Keratinocyte (primary cell): Measurements from ENCODE around the gene FAM236D.
"Not testable (repeated sequence)": the region's sequence is repeated elsewhere in the genome, so short reads cannot be mapped to it uniquely, and the experiment has no call there.

Source experiments
- EZH2 ChIP-seq: IDR thresholded peaks from one replicate; pipeline ENCODE4 v1.6.1; 2012; ENCODE audit warnings: inconsistent platforms, mild to moderate bottlenecking, low read length, moderate library complexity
- TF ChIP-seq, protein P1 (sequence below), 3 experiments: IDR thresholded peaks in 1 of 3; conservative IDR thresholded peaks in 1 of 3; optimal IDR thresholded peaks in 1 of 3; 2 replicates in 2 of 3; 3 replicates in 1 of 3; pipeline versions ENCODE3 to v1.5.1; 2011; ENCODE audit warnings: low read length in 3 of 3, mild to moderate bottlenecking in 3 of 3, moderate library complexity in 2 of 3, control low read depth in 1 of 3, inconsistent platforms in 1 of 3; ENCODE audit not compliant: insufficient read depth in 2 of 3; ENCODE audit errors: extremely low read depth in 1 of 3

DNA sequence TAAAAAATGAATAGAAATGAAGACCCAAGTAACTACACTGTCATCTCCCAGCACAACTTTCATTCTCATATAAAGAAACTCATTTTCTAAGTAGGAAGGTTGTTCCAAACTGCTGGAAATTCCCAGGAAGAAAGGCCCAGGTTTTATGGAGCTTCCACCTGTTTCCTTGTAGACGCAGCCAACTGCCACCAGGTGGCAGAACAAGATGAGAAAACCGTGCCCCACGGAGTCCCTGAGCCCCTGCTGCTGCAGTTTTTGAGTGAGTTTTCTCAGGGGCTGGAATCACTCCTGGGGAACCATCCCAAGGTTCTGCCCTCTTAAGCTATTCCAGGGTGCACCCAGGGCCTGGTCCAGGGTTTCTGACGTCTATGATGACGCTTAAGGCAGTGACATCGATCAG lies 24.0 kb downstream of the FAM236D start:
- TF ChIP-seq, protein P1, sequence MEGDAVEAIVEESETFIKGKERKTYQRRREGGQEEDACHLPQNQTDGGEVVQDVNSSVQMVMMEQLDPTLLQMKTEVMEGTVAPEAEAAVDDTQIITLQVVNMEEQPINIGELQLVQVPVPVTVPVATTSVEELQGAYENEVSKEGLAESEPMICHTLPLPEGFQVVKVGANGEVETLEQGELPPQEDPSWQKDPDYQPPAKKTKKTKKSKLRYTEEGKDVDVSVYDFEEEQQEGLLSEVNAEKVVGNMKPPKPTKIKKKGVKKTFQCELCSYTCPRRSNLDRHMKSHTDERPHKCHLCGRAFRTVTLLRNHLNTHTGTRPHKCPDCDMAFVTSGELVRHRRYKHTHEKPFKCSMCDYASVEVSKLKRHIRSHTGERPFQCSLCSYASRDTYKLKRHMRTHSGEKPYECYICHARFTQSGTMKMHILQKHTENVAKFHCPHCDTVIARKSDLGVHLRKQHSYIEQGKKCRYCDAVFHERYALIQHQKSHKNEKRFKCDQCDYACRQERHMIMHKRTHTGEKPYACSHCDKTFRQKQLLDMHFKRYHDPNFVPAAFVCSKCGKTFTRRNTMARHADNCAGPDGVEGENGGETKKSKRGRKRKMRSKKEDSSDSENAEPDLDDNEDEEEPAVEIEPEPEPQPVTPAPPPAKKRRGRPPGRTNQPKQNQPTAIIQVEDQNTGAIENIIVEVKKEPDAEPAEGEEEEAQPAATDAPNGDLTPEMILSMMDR (optimal IDR thresholded peaks at IDR 0.05 in 1 of 3, IDR thresholded peaks at IDR 0.05 in 1 of 3, conservative IDR thresholded peaks at IDR 0.05 in 1 of 3; ENCODE audit: extremely low read depth in 1 of 3, insufficient read depth in 2 of 3, low read length in 3 of 3): not testable (repeated sequence)
- TF ChIP-seq EZH2: not testable (repeated sequence)
